Stimulated activated CD8-positive, alpha-beta memory T cell treated with anti-CD3 and anti-CD28 coated beads, Interleukin-4, amount 100 ng/mL, for 48 hours (primary cell): ENCODE results near the gene SOX18.

ENCODE experiments used
- DNase-seq: peaks from one replicate; pipeline ENCODE4 v3.0.0-alpha.2; 2020

The SOX18 gene

GRCh38 chr20:64080013-64080812, 30.8 kb upstream of the SOX18 start, which contains the start of gene OPRL1:
TSS of gene OPRL1 (plus strand) at chr20:64080082. CDS start at chr20:64092721, 12,639 bp downstream.
- no peak for DNase-seq

GRCh38 chr20:64079273-64080012, 30.0 kb upstream of the SOX18 start, which contains the start of gene RGS19:
TSS of gene RGS19 (minus strand) at chr20:64079518. CDS start at chr20:64076886, 2,632 bp downstream.
- peak; percentile 75 for DNase-seq

- no peak for DNase-seq
Observed at GRCh38 chr20:64078934-64079272, 29.5 kb upstream of the SOX18 start.

- DNase-seq: peak; percentile 68
Observed at GRCh38 chr20:64077876-64078551, 28.6 kb upstream of the SOX18 start.

- no peak for DNase-seq
Observed at GRCh38 chr20:64077541-64077875, 28.1 kb upstream of the SOX18 start.

GRCh38 chr20:64077094-64077493, 27.7 kb upstream of the SOX18 start:
- peak; percentile 66 for DNase-seq

GRCh38 chr20:64076061-64076997, 26.9 kb upstream of the SOX18 start:
- no peak for DNase-seq

- no peak for DNase-seq
Observed at GRCh38 chr20:64075556-64075955, 26.1 kb upstream of the SOX18 start.

- DNase-seq: no peak
Observed at GRCh38 chr20:64074963-64075362, 25.5 kb upstream of the SOX18 start.

- no peak for DNase-seq
Observed at GRCh38 chr20:64074184-64074789, 24.8 kb upstream of the SOX18 start.

GRCh38 chr20:64073476-64074183, 24.2 kb upstream of the SOX18 start:
- no peak for DNase-seq

GRCh38 chr20:64072498-64073063, 23.1 kb upstream of the SOX18 start:
- no peak for DNase-seq

- no peak for DNase-seq
Observed at GRCh38 chr20:64071341-64072332, 22.2 kb upstream of the SOX18 start.

GRCh38 chr20:64070244-64070993, 21.0 kb upstream of the SOX18 start:
- DNase-seq: no peak

GRCh38 chr20:64069614-64070243, 20.3 kb upstream of the SOX18 start:
- DNase-seq: peak; percentile 52

GRCh38 chr20:64069209-64069613, 19.8 kb upstream of the SOX18 start:
- no peak for DNase-seq

GRCh38 chr20:64068386-64069208, 19.2 kb upstream of the SOX18 start:
- DNase-seq: no peak
